Measurements from ENCODE around the gene EMD.

GRCh38 chrX:154355094-154355775 is 23.9 kb upstream of the EMD start:
- TF ChIP-seq CTCF (optimal IDR thresholded peaks at IDR 0.05 in 1 of 3, IDR thresholded peaks at IDR 0.05 in 1 of 3, conservative IDR thresholded peaks at IDR 0.05 in 1 of 3; ENCODE audit: extremely low read depth in 1 of 3, insufficient read depth in 2 of 3, low read length in 3 of 3) = no peak
- TF ChIP-seq EZH2 (IDR thresholded peaks at IDR 0.05; ENCODE audit: low read length) = no peak

All from keratinocyte (primary cell).